ENCODE measurements around the gene GAK.

GAK gene

DNA sequence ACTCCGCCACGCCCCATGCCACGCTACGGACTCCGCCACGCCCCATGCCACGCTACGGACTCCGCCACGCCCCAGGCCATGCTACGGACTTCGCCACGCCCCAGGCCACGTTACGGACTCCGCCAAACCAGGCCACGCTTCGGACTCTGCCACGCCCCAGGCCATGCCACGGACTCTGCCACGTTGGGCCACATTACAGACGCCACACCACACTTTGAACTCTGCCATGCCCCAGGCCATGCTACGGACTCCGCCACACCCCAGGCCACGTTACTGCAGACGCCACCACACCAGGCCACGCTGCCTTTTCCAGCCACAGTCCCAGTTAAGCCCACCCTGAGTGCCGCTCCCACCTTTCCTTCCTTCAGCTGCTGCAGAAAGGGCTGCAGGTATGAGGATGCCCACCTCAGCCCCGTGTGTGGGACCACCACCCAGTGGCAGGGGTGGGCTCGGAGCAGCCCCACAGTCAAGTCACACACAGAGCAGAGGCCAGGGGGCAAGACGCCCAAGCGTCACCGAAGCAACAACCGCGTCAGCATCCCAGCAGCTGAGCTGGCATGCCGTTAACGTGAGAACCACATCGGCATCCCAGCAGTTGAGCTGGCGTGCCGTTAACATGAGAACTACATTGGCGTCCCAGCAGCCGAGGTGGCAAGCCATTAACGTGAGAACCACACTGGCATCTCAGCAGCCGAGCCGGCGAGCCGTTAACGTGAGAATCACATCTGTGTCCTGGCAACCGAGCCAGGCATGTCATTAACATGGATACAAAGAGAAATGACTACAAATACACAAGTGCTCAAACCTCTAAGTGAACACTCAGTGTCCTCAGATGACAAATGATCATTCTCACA, 26.4 kb downstream of the GAK start:
- Histone ChIP-seq H3K27me3 (ENCODE audit: control insufficient read depth in 1 of 2, insufficient read depth in 2 of 2, low read length in 2 of 2) (no peaks in the 10 kb centered on the region), H3K4me1 (ENCODE audit: control insufficient read depth in 1 of 2, insufficient read depth in 2 of 2, low read length in 2 of 2) (no peaks in the 10 kb centered on the region), H3K27ac (ENCODE audit: low read depth, low read length) (no peak overlapping the region), H3K9me3 (ENCODE audit: control insufficient read depth in 1 of 2, low read length in 2 of 2) (peaks cover 0 to 4% of the 10 kb centered on the region in 2 donors), H3K4me3 (ENCODE audit: low read depth in 1 of 2, low read length in 2 of 2) (no peak overlapping the region), H3K36me3 (ENCODE audit: control insufficient read depth in 1 of 2, insufficient read depth in 2 of 2, low read length in 2 of 2) (peaks cover 8 to 73% of the 10 kb centered on the region in 2 donors), H3K9ac (ENCODE audit: low read depth in 1 of 2, low read length in 2 of 2) (no peak overlapping the region)

DNA sequence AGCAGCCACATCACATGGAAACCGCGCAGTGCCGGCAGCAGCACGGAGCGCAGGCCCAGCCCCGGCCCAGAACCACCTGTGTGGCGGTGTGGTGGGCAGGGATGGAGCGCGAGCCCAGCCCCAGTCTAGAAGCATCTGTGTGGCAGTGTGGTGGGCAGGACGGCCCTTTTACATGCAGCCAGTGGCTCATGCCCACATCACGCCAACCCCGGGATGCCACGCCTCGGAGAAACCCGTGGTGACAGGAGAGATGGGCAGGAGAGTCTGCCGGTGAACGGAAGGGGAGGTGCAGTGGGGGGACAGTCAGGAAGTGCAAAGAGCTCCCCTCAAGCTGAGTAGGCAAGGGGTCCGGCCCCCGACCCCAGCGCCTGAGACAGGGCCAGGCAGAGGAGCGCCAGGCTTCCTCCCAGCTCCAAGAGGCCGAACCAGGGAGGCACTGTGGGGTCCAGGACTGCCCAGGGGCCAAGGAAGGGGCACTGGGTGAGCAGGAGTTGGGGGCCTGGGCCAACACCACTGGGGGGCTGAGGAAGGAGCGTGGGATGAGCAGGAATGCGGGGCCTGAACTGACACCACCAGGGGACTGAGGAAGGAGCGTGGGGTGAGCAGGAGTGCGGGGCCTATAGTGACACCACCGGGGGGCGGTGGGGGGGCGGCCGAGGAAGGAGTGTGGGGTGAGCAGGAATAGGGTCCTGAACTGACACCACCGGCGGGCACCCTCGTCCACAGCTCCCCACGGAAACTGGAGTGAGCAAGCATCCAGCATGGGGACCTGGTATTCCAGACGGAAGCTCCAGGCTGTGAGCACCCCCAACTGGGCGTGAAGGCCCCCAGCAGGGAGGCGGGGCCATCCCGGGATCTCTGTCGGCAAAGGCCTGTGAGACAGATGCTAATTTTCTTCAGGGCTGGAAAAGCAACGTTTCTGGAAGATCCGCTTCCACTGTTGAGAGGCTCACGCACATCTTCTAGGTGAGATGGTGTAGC, 28.8 kb downstream of the GAK start:
- Histone ChIP-seq H3K36me3 (ENCODE audit: control insufficient read depth in 1 of 2, insufficient read depth in 2 of 2, low read length in 2 of 2) (peaks cover 8 to 75% of the 10 kb centered on the region in 2 donors), H3K4me1 (ENCODE audit: control insufficient read depth in 1 of 2, insufficient read depth in 2 of 2, low read length in 2 of 2) (no peaks in the 10 kb centered on the region), H3K27ac (ENCODE audit: low read depth, low read length) (no peak overlapping the region), H3K27me3 (ENCODE audit: control insufficient read depth in 1 of 2, insufficient read depth in 2 of 2, low read length in 2 of 2) (no peaks in the 10 kb centered on the region), H3K4me3 (ENCODE audit: low read depth in 1 of 2, low read length in 2 of 2) (no peak overlapping the region), H3K9me3 (ENCODE audit: control insufficient read depth in 1 of 2, low read length in 2 of 2) (peaks cover 0 to 4% of the 10 kb centered on the region in 2 donors), H3K9ac (ENCODE audit: low read depth in 1 of 2, low read length in 2 of 2) (no peak overlapping the region)

- no peak overlapping the region for H3K27ac ChIP-seq (ENCODE audit: low read depth, low read length)
- H3K27me3 ChIP-seq (ENCODE audit: control insufficient read depth in 1 of 2, insufficient read depth in 2 of 2, low read length in 2 of 2), result no peaks in the 10 kb centered on the region
- H3K36me3 ChIP-seq (ENCODE audit: control insufficient read depth in 1 of 2, insufficient read depth in 2 of 2, low read length in 2 of 2), result peaks cover 14 to 76% of the 10 kb centered on the region in 2 donors
- H3K9me3 ChIP-seq (ENCODE audit: control insufficient read depth in 1 of 2, low read length in 2 of 2), result peaks cover 0 to 4% of the 10 kb centered on the region in 2 donors
- no peak overlapping the region for H3K4me3 ChIP-seq (ENCODE audit: low read depth in 1 of 2, low read length in 2 of 2)
- no peaks in the 10 kb centered on the region for H3K4me1 ChIP-seq (ENCODE audit: control insufficient read depth in 1 of 2, insufficient read depth in 2 of 2, low read length in 2 of 2)
- no peak overlapping the region for H3K9ac ChIP-seq (ENCODE audit: low read depth in 1 of 2, low read length in 2 of 2)
These were observed 30.8 kb downstream of the GAK start for GRCh38 chr4:901192-901910.

GRCh38 chr4:900721-901120, 31.4 kb downstream of the GAK start:
- Histone ChIP-seq H3K27ac (ENCODE audit: low read depth, low read length) (no peak overlapping the region), H3K4me3 (ENCODE audit: low read depth in 1 of 2, low read length in 2 of 2) (no peak overlapping the region), H3K27me3 (ENCODE audit: control insufficient read depth in 1 of 2, insufficient read depth in 2 of 2, low read length in 2 of 2) (no peaks in the 10 kb centered on the region), H3K4me1 (ENCODE audit: control insufficient read depth in 1 of 2, insufficient read depth in 2 of 2, low read length in 2 of 2) (no peaks in the 10 kb centered on the region), H3K9me3 (ENCODE audit: control insufficient read depth in 1 of 2, low read length in 2 of 2) (peaks cover 0 to 3% of the 10 kb centered on the region in 2 donors), H3K9ac (ENCODE audit: low read depth in 1 of 2, low read length in 2 of 2) (no peak overlapping the region), H3K36me3 (ENCODE audit: control insufficient read depth in 1 of 2, insufficient read depth in 2 of 2, low read length in 2 of 2) (peaks cover 14 to 76% of the 10 kb centered on the region in 2 donors)

DNA sequence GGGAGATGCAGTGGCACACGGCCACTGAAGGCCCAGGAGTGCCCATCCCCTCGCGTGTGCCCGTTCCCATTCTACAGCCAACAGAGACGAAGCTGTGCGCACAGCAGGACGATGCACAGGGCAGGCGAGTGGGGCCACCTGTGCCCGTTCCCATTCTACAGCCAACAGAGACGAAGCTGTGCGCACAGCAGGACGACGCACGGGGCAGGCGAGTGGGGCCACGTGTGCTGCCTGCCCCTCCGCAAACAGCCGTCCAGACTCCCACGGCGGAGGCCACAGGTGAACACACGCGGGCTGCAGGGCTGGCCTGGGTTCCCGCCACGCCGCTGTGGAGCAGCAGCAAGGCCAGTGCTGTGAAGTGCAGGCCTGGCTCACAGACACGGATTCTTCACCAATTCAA, 32.0 kb downstream of the GAK start:
- peaks cover 20 to 77% of the 10 kb centered on the region in 2 donors for H3K36me3 ChIP-seq (ENCODE audit: control insufficient read depth in 1 of 2, insufficient read depth in 2 of 2, low read length in 2 of 2)
- no peaks in the 10 kb centered on the region for H3K4me1 ChIP-seq (ENCODE audit: control insufficient read depth in 1 of 2, insufficient read depth in 2 of 2, low read length in 2 of 2)
- H3K9ac ChIP-seq (ENCODE audit: low read depth in 1 of 2, low read length in 2 of 2), result no peak overlapping the region
- H3K9me3 ChIP-seq (ENCODE audit: control insufficient read depth in 1 of 2, low read length in 2 of 2), result no peaks in the 10 kb centered on the region
- no peak overlapping the region for H3K4me3 ChIP-seq (ENCODE audit: low read depth in 1 of 2, low read length in 2 of 2)
- H3K27ac ChIP-seq (ENCODE audit: low read depth, low read length), result no peak overlapping the region
- no peaks in the 10 kb centered on the region for H3K27me3 ChIP-seq (ENCODE audit: control insufficient read depth in 1 of 2, insufficient read depth in 2 of 2, low read length in 2 of 2)

GRCh38 chr4:899556-899906, 32.6 kb downstream of the GAK start:
- no peaks in the 10 kb centered on the region for H3K9me3 ChIP-seq (ENCODE audit: control insufficient read depth in 1 of 2, low read length in 2 of 2)
- H3K27ac ChIP-seq (ENCODE audit: low read depth, low read length), result no peak overlapping the region
- no peak overlapping the region for H3K4me3 ChIP-seq (ENCODE audit: low read depth in 1 of 2, low read length in 2 of 2)
- no peaks in the 10 kb centered on the region for H3K4me1 ChIP-seq (ENCODE audit: control insufficient read depth in 1 of 2, insufficient read depth in 2 of 2, low read length in 2 of 2)
- peaks cover 21 to 74% of the 10 kb centered on the region in 2 donors for H3K36me3 ChIP-seq (ENCODE audit: control insufficient read depth in 1 of 2, insufficient read depth in 2 of 2, low read length in 2 of 2)
- no peak overlapping the region for H3K9ac ChIP-seq (ENCODE audit: low read depth in 1 of 2, low read length in 2 of 2)
- H3K27me3 ChIP-seq (ENCODE audit: control insufficient read depth in 1 of 2, insufficient read depth in 2 of 2, low read length in 2 of 2), result no peaks in the 10 kb centered on the region

DNA sequence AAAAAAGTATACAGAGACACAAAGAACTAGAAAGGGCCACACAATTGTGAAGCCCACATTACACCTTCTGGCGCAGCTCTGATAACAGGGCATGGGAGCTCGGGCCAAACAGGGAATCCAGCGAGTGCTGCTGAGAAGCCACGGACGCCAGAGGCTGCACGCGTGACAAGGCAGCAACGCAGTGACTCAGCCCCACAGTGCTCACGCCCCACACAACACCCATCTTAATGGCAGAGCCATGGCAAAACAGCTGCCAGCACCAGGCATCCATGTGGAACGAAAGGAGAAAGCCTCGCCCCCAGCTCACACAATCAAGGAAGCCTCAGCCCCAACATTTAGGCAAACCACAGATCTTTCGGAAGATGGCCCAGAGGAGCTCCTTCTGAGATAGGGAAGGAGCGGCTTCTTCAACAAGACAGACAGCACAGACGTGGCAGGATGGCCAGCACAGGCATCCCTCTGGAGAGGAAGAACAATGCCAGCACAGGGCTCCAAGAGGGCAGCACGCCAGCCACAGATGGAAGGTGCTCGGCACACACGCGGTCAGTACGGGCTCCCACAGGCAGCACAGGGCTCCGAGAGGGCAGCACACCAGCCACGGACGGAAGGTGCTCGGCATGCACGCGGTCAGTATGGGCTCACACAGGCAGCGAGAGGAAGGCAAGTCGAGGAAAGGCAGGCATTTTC, 33.1 kb downstream of the GAK start:
- no peaks in the 10 kb centered on the region for H3K9me3 ChIP-seq (ENCODE audit: control insufficient read depth in 1 of 2, low read length in 2 of 2)
- no peak overlapping the region for H3K27ac ChIP-seq (ENCODE audit: low read depth, low read length)
- H3K4me3 ChIP-seq (ENCODE audit: low read depth in 1 of 2, low read length in 2 of 2), result no peak overlapping the region
- H3K36me3 ChIP-seq (ENCODE audit: control insufficient read depth in 1 of 2, insufficient read depth in 2 of 2, low read length in 2 of 2), result peaks cover 25 to 77% of the 10 kb centered on the region in 2 donors
- H3K9ac ChIP-seq (ENCODE audit: low read depth in 1 of 2, low read length in 2 of 2), result no peak overlapping the region
- no peaks in the 10 kb centered on the region for H3K27me3 ChIP-seq (ENCODE audit: control insufficient read depth in 1 of 2, insufficient read depth in 2 of 2, low read length in 2 of 2)
- no peaks in the 10 kb centered on the region for H3K4me1 ChIP-seq (ENCODE audit: control insufficient read depth in 1 of 2, insufficient read depth in 2 of 2, low read length in 2 of 2)

DNA sequence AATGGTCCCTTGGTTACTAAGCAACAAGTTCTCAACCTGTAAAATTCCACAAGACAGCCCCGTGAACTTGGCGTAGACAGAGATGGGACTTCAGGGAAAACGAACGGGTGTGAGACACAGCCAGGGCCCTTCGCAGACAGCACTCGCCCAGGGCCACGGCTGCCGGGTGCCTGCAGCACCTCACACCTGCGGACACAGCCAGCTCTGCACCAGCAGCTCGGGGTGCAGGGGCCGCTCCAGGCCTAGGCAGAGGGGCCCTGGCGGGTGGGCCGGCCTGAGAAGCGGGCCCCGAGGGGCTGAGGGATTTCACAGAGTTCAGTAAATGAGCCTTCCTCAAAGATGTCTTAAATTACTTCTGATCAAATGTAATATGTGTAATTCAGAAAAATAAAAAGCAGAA, 34.0 kb downstream of the GAK start:
- Histone ChIP-seq H3K36me3 (ENCODE audit: control insufficient read depth in 1 of 2, insufficient read depth in 2 of 2, low read length in 2 of 2) (peaks cover 32 to 84% of the 10 kb centered on the region in 2 donors), H3K27me3 (ENCODE audit: control insufficient read depth in 1 of 2, insufficient read depth in 2 of 2, low read length in 2 of 2) (no peaks in the 10 kb centered on the region), H3K9ac (ENCODE audit: low read depth in 1 of 2, low read length in 2 of 2) (no peak overlapping the region), H3K4me3 (ENCODE audit: low read depth in 1 of 2, low read length in 2 of 2) (no peak overlapping the region), H3K27ac (ENCODE audit: low read depth, low read length) (no peak overlapping the region), H3K4me1 (ENCODE audit: control insufficient read depth in 1 of 2, insufficient read depth in 2 of 2, low read length in 2 of 2) (no peaks in the 10 kb centered on the region), H3K9me3 (ENCODE audit: control insufficient read depth in 1 of 2, low read length in 2 of 2) (no peaks in the 10 kb centered on the region)

DNA sequence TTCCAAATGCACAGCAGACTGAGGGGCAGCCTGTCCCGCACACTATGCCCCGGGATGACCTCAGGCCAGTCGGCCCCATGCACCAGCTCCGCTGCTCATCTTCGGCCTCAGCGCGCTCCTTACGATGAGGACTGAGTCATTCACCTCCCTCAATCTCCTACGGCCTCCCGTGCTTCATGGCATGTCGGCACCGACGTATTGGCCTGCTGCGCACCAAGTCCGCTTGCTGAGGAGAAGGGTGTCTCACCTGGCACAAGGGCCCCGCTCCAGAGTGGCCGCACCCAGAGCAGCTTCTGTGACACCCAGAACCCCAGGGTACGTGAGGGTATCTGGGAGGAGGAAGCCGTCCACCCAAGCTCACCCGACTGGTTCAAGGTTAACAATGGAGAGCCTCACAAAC, 35.5 kb downstream of the GAK start:
- Histone ChIP-seq H3K9ac (ENCODE audit: low read depth in 1 of 2, low read length in 2 of 2) (no peak overlapping the region), H3K4me1 (ENCODE audit: control insufficient read depth in 1 of 2, insufficient read depth in 2 of 2, low read length in 2 of 2) (no peaks in the 10 kb centered on the region), H3K27me3 (ENCODE audit: control insufficient read depth in 1 of 2, insufficient read depth in 2 of 2, low read length in 2 of 2) (no peaks in the 10 kb centered on the region), H3K4me3 (ENCODE audit: low read depth in 1 of 2, low read length in 2 of 2) (no peak overlapping the region), H3K27ac (ENCODE audit: low read depth, low read length) (no peak overlapping the region), H3K36me3 (ENCODE audit: control insufficient read depth in 1 of 2, insufficient read depth in 2 of 2, low read length in 2 of 2) (peaks cover 38 to 89% of the 10 kb centered on the region in 2 donors), H3K9me3 (ENCODE audit: control insufficient read depth in 1 of 2, low read length in 2 of 2) (no peaks in the 10 kb centered on the region)

All from duodenal mucosa (tissue), 2 donors.